Stimulated activated CD8-positive, alpha-beta memory T cell treated with anti-CD3 and anti-CD28 coated beads, Interleukin-7, amount 100 ng/mL, for 4 hours (primary cell): ENCODE results near the gene PPARD.
"Not testable (repeated sequence)": the region's sequence is repeated elsewhere in the genome, so short reads cannot be mapped to it uniquely, and the experiment has no call there.

Experiments used
- DNase-seq, 2 donors: peaks; one replicate each; pipeline ENCODE4 v3.0.0-alpha.2; 2020; ENCODE audit warnings: low read depth in 2 of 2

Gene PPARD

GRCh38 chr6:35406711-35407485, 64.5 kb downstream of the PPARD start:
- no peak for DNase-seq

- no peak for DNase-seq
Measured at GRCh38 chr6:35409245-35409644, 66.9 kb downstream of the PPARD start.

- DNase-seq = no peak
Measured at GRCh38 chr6:35410131-35410530, 67.8 kb downstream of the PPARD start.

GRCh38 chr6:35411066-35411465, 68.7 kb downstream of the PPARD start:
- no peak for DNase-seq

GRCh38 chr6:35412102-35412501, 69.7 kb downstream of the PPARD start:
- DNase-seq = no peak

- DNase-seq = no peak
Measured at GRCh38 chr6:35413911-35414310, 71.6 kb downstream of the PPARD start.

- DNase-seq = no peak
Measured at GRCh38 chr6:35415065-35415891, 72.9 kb downstream of the PPARD start.

GRCh38 chr6:35417979-35418661, 75.8 kb downstream of the PPARD start:
- no peak for DNase-seq

- no peak for DNase-seq
Measured at GRCh38 chr6:35419417-35419816, 77.1 kb downstream of the PPARD start.

- DNase-seq = no peak
Measured at GRCh38 chr6:35419961-35420360, 77.6 kb downstream of the PPARD start.

GRCh38 chr6:35425284-35425683, 82.9 kb downstream of the PPARD start:
- no peak for DNase-seq

- DNase-seq = no peak
Measured at GRCh38 chr6:35426074-35426473, 83.7 kb downstream of the PPARD start.

GRCh38 chr6:35427435-35427834, 85.1 kb downstream of the PPARD start:
- no peak for DNase-seq

- DNase-seq = no peak
Measured at GRCh38 chr6:35427851-35428321, 85.5 kb downstream of the PPARD start.

GRCh38 chr6:35428421-35429149, 86.2 kb downstream of the PPARD start:
- no peak for DNase-seq

- DNase-seq = no peak
Measured at GRCh38 chr6:35429463-35429862, 87.1 kb downstream of the PPARD start.

GRCh38 chr6:35432291-35432690, 89.9 kb downstream of the PPARD start:
- no peak for DNase-seq

- not testable (repeated sequence) for DNase-seq
Measured at GRCh38 chr6:35432702-35433101, 90.3 kb downstream of the PPARD start.

GRCh38 chr6:35435074-35435837, 92.9 kb downstream of the PPARD start:
- no peak for DNase-seq

- no peak for DNase-seq
Measured at GRCh38 chr6:35436071-35436857, 93.9 kb downstream of the PPARD start.
